ENCODE measurements around the gene ZBTB2. TPM values are rescaled to one million over a fixed set of nuclear protein-coding genes. Genes with fewer than 3 reads are reported as not detected.
A peak's percentile ranks its signal among the peaks of the same experiment; 100 is the strongest.

The ZBTB2 gene
- total RNA-seq, 6 experiments from 2014 or later = 16.5 to 22.1 (median 19.3) TPM

- no peak for DNase-seq
- no peaks in the 10 kb centered on the region for H3K4me1 Mint-ChIP-seq (ENCODE audit: low read depth)
- no peaks in the 10 kb centered on the region; the same call in 1 of the 2 replicates for H3K27me3 Mint-ChIP-seq (ENCODE audit: insufficient read depth)
- H3K4me3 Mint-ChIP-seq = no peak overlapping the region
- TF ChIP-seq CTCF (IDR thresholded peaks at IDR 0.05) = no peak
- H3K36me3 Mint-ChIP-seq (ENCODE audit: low read depth) = peaks cover 33% of the 10 kb centered on the region
- no peak overlapping the region for H3K27ac Mint-ChIP-seq
- no peaks in the 10 kb centered on the region for H3K9me3 Mint-ChIP-seq
Observed at GRCh38 chr6:151428093-151428735, 36.9 kb upstream of the ZBTB2 start.

- Mint-ChIP-seq H3K4me3 (no peak overlapping the region), H3K36me3 (ENCODE audit: low read depth) (peaks cover 41% of the 10 kb centered on the region), H3K9me3 (no peaks in the 10 kb centered on the region), H3K27me3 (ENCODE audit: insufficient read depth) (no peaks in the 10 kb centered on the region; the same call in 1 of the 2 replicates), H3K4me1 (ENCODE audit: low read depth) (no peaks in the 10 kb centered on the region), H3K27ac (peak overlapping the region; percentile 12; the same call in 1 of the 2 replicates)
- no peak for DNase-seq
- no peak for TF ChIP-seq CTCF (IDR thresholded peaks at IDR 0.05)
Observed at GRCh38 chr6:151425561-151425960, 34.2 kb upstream of the ZBTB2 start.

GRCh38 chr6:151422981-151423380 lies 31.6 kb upstream of the ZBTB2 start:
- H3K4me3 Mint-ChIP-seq = no peak overlapping the region
- no peaks in the 10 kb centered on the region for H3K4me1 Mint-ChIP-seq (ENCODE audit: low read depth)
- no peaks in the 10 kb centered on the region for H3K9me3 Mint-ChIP-seq
- H3K36me3 Mint-ChIP-seq (ENCODE audit: low read depth) = peaks cover 35% of the 10 kb centered on the region
- no peak for DNase-seq
- TF ChIP-seq CTCF (IDR thresholded peaks at IDR 0.05) = no peak
- H3K27me3 Mint-ChIP-seq (ENCODE audit: insufficient read depth) = no peaks in the 10 kb centered on the region; the same call in 1 of the 2 replicates
- H3K27ac Mint-ChIP-seq = no peak overlapping the region

- no peaks in the 10 kb centered on the region; the same call in 1 of the 2 replicates for H3K27me3 Mint-ChIP-seq (ENCODE audit: insufficient read depth)
- no peak overlapping the region for H3K4me3 Mint-ChIP-seq
- H3K9me3 Mint-ChIP-seq = no peaks in the 10 kb centered on the region
- no peak for DNase-seq
- no peak for TF ChIP-seq CTCF (IDR thresholded peaks at IDR 0.05)
- no peaks in the 10 kb centered on the region for H3K4me1 Mint-ChIP-seq (ENCODE audit: low read depth)
- no peak overlapping the region for H3K27ac Mint-ChIP-seq
- peaks cover 51% of the 10 kb centered on the region for H3K36me3 Mint-ChIP-seq (ENCODE audit: low read depth)
Observed at GRCh38 chr6:151417477-151417876, 26.1 kb upstream of the ZBTB2 start.

- peaks cover 2% of the 10 kb centered on the region; the same call in 1 of the 2 replicates for H3K27me3 Mint-ChIP-seq (ENCODE audit: insufficient read depth)
- H3K27ac Mint-ChIP-seq = no peak overlapping the region
- H3K4me1 Mint-ChIP-seq (ENCODE audit: low read depth) = peaks cover under 1% of the 10 kb centered on the region; the same call in 1 of the 2 replicates
- H3K9me3 Mint-ChIP-seq = no peaks in the 10 kb centered on the region
- peaks cover 56% of the 10 kb centered on the region for H3K36me3 Mint-ChIP-seq (ENCODE audit: low read depth)
- no peak overlapping the region for H3K4me3 Mint-ChIP-seq
- DNase-seq = no peak
- TF ChIP-seq CTCF (IDR thresholded peaks at IDR 0.05) = no peak
Observed at GRCh38 chr6:151414641-151415260, 23.4 kb upstream of the ZBTB2 start.
